Myocyte (in vitro differentiated cells): ENCODE measurements around the gene GAB2. TPM values are rescaled to one million over a fixed set of nuclear protein-coding genes. Genes with fewer than 3 reads are reported as not detected.
A peak's percentile ranks its signal among the peaks of the same experiment; 100 is the strongest.

Experiments used
- DNase-seq: peaks from one replicate; pipeline ENCODE4 v3.0.0-alpha.2; 2012; ENCODE audit warnings: low read depth
- total RNA-seq: library from RNA; depleted of rRNA; stranded (reverse); fragments of >200 nt; gene quantifications from 2 replicates; pipeline ENCODE4 v1.2.3, GENCODE V29; 2014

The GAB2 gene
- total RNA-seq, 1 donor from 2014 or later, result 38.0 TPM

GRCh38 chr11:78208257-78209165 is 209.1 kb downstream of the GAB2 start:
- DNase-seq, result peak; percentile 82

- no peak for DNase-seq
These were observed 209.9 kb downstream of the GAB2 start for GRCh38 chr11:78207532-78208256.

- no peak for DNase-seq
These were observed 211.9 kb downstream of the GAB2 start for GRCh38 chr11:78205691-78206090.

GRCh38 chr11:78205256-78205655 is 212.4 kb downstream of the GAB2 start:
- no peak for DNase-seq

GRCh38 chr11:78203184-78203583 is 214.4 kb downstream of the GAB2 start:
- no peak for DNase-seq

GRCh38 chr11:78202733-78203167 is 214.9 kb downstream of the GAB2 start:
- DNase-seq, result no peak

- DNase-seq, result no peak
These were observed 216.4 kb downstream of the GAB2 start for GRCh38 chr11:78201096-78201818.

- DNase-seq, result no peak
These were observed 217.1 kb downstream of the GAB2 start for GRCh38 chr11:78200553-78200952.

- DNase-seq, result no peak
These were observed 217.6 kb downstream of the GAB2 start for GRCh38 chr11:78200061-78200460.

GRCh38 chr11:78199653-78200015 is 218.0 kb downstream of the GAB2 start:
- DNase-seq, result no peak

GRCh38 chr11:78199015-78199652 is 218.5 kb downstream of the GAB2 start:
- DNase-seq, result no peak

- no peak for DNase-seq
These were observed 219.8 kb downstream of the GAB2 start for GRCh38 chr11:78197816-78198215.

GRCh38 chr11:78196661-78197091 is 220.9 kb downstream of the GAB2 start:
- no peak for DNase-seq

GRCh38 chr11:78195917-78196560 is 221.6 kb downstream of the GAB2 start:
- DNase-seq, result no peak

- DNase-seq, result no peak
These were observed 223.1 kb downstream of the GAB2 start for GRCh38 chr11:78194490-78194889.

- peak; percentile 35 for DNase-seq
These were observed 223.8 kb downstream of the GAB2 start for GRCh38 chr11:78193806-78194205.

GRCh38 chr11:78192911-78193351 is 224.7 kb downstream of the GAB2 start:
- no peak for DNase-seq

GRCh38 chr11:78192223-78192719 is 225.3 kb downstream of the GAB2 start:
- peak; percentile 91 for DNase-seq

GRCh38 chr11:78190871-78191538 is 226.6 kb downstream of the GAB2 start:
- DNase-seq, result no peak

GRCh38 chr11:78190374-78190773 is 227.2 kb downstream of the GAB2 start:
- no peak for DNase-seq
